ENCODE measurements around the gene CLEC17A.

- no peak for TF ChIP-seq POLR2A (IDR thresholded peaks at IDR 0.05)
- no peak for TF ChIP-seq CTCF (IDR thresholded peaks at IDR 0.05)
- TF ChIP-seq EP300 (IDR thresholded peaks at IDR 0.05): no peak
Measured at GRCh38 chr19:14615623-14616022, 32.7 kb downstream of the CLEC17A start.
